ENCODE results near the gene CFAP300. TPM values are rescaled to one million over a fixed set of nuclear protein-coding genes. Genes with fewer than 3 reads are reported as not detected.

The CFAP300 gene
- polyA plus RNA-seq, 2 of the 4 experiments (the other 2 are of a cell fraction): 8.2 to 17.1 TPM

DNA sequence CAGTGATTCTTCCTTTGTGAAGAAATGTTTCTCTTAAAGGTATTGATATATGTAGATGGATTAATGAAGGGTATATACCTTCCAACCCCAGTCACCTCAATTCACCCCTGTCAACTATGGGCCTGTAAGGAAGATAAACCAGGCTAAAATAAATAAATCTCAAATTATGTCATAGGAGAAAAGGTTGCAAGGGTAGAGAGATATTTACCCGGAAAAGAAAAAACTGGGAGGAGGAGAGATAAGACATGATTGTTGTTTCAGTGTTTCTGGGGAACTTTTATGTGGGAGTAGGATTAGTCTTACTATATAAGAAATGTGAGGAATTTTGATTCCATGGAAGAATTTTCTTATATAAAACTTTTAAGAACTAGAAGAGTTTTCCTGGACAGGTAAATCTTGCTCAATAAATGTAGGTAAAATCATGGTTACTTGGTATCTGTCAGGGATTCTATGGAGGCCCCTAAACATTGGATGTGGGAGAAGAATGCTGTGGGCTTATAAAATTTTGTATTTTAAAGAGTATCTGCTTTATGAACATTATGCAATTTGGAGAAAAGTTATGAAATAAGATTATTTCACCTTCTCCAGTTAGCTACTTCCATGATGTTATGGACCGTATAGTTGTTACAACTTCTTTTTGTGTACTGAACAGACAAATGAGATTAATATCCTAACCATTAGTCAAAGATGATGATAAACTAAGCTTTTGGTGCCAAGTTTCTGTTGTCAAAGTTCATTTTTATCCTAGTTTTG, 69.4 kb downstream of the CFAP300 start (continued):
- no peak for TF ChIP-seq CEBPB (IDR thresholded peaks at IDR 0.05)
- TF ChIP-seq KDM5A (IDR thresholded peaks at IDR 0.05): no peak

- TF ChIP-seq, protein P1, sequence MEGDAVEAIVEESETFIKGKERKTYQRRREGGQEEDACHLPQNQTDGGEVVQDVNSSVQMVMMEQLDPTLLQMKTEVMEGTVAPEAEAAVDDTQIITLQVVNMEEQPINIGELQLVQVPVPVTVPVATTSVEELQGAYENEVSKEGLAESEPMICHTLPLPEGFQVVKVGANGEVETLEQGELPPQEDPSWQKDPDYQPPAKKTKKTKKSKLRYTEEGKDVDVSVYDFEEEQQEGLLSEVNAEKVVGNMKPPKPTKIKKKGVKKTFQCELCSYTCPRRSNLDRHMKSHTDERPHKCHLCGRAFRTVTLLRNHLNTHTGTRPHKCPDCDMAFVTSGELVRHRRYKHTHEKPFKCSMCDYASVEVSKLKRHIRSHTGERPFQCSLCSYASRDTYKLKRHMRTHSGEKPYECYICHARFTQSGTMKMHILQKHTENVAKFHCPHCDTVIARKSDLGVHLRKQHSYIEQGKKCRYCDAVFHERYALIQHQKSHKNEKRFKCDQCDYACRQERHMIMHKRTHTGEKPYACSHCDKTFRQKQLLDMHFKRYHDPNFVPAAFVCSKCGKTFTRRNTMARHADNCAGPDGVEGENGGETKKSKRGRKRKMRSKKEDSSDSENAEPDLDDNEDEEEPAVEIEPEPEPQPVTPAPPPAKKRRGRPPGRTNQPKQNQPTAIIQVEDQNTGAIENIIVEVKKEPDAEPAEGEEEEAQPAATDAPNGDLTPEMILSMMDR (IDR thresholded peaks at IDR 0.05): no peak
- TF ChIP-seq HDAC2 (IDR thresholded peaks at IDR 0.05): no peak
- no peak for TF ChIP-seq MAZ (IDR thresholded peaks at IDR 0.05; ENCODE audit: borderline replicate concordance, low read depth, low read length)
- no peak for TF ChIP-seq KDM5A (IDR thresholded peaks at IDR 0.05)
- TF ChIP-seq, protein P2, sequence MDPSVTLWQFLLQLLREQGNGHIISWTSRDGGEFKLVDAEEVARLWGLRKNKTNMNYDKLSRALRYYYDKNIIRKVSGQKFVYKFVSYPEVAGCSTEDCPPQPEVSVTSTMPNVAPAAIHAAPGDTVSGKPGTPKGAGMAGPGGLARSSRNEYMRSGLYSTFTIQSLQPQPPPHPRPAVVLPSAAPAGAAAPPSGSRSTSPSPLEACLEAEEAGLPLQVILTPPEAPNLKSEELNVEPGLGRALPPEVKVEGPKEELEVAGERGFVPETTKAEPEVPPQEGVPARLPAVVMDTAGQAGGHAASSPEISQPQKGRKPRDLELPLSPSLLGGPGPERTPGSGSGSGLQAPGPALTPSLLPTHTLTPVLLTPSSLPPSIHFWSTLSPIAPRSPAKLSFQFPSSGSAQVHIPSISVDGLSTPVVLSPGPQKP (IDR thresholded peaks at IDR 0.05; ENCODE audit: low read depth, low read length): no peak
- no peak for TF ChIP-seq RARB (CRISPR knock-in tag; IDR thresholded peaks at IDR 0.05)
- TF ChIP-seq BHLHE40 (IDR thresholded peaks at IDR 0.05; ENCODE audit: low read depth, low read length): no peak
- no peak for TF ChIP-seq NFE2L2 (conservative IDR thresholded peaks at IDR 0.05; ENCODE audit: low read length)
- TF ChIP-seq HOXB13 (CRISPR knock-in tag; IDR thresholded peaks at IDR 0.05; ENCODE audit: low read depth): no peak
- TF ChIP-seq ZSCAN20 (CRISPR knock-in tag; IDR thresholded peaks at IDR 0.05): no peak
- TF ChIP-seq TFCP2L1 (CRISPR knock-in tag; IDR thresholded peaks at IDR 0.05): no peak
- TF ChIP-seq TP53 (CRISPR knock-in tag; IDR thresholded peaks at IDR 0.05): no peak
- no peak for TF ChIP-seq FOSL2 (IDR thresholded peaks at IDR 0.05)
- no peak for TF ChIP-seq FOSL2 (CRISPR knock-in tag; IDR thresholded peaks at IDR 0.05)
- no peak for TF ChIP-seq EHF (CRISPR knock-in tag; IDR thresholded peaks at IDR 0.05)
- no peak for TF ChIP-seq FOSB (CRISPR knock-in tag; IDR thresholded peaks at IDR 0.05)
- no peak for TF ChIP-seq EP300 (IDR thresholded peaks at IDR 0.05)
- TF ChIP-seq HOXB5 (CRISPR knock-in tag; IDR thresholded peaks at IDR 0.05): no peak
- TF ChIP-seq, protein P3, sequence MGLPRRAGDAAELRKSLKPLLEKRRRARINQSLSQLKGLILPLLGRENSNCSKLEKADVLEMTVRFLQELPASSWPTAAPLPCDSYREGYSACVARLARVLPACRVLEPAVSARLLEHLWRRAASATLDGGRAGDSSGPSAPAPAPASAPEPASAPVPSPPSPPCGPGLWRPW (IDR thresholded peaks at IDR 0.05): no peak
- no peak for TF ChIP-seq HEYL (CRISPR knock-in tag; IDR thresholded peaks at IDR 0.05)
- WGBS (ENCODE audit: missing lambda C conversion rate): 11% methylated on average over 4 of the region's 4 CpGs
- ChIA-PET CTCF (no interaction called here), POLR2A (no interaction called here)
- DNase-seq (ENCODE audit: low read depth in 1 of 2, low spot score in 1 of 2) (no peak), ATAC-seq (no peak), FAIRE-seq (no peak)
- Histone ChIP-seq H3K4me3 (0 out of 3 replicates have a peak overlapping the region, but pooled peaks have one; percentile 8), H3K27ac (peak overlapping the region; percentile 69 to 99), H3K4me2 (peak overlapping the region; percentile 84), H3K9me3 (no peaks in the 10 kb centered on the region), H3K4me1 (peaks cover 84% of the 10 kb centered on the region)
These were observed 70.4 kb downstream of the CFAP300 start for GRCh38 chr11:102117472-102118113.

- WGBS (ENCODE audit: missing lambda C conversion rate): 1% methylated on average over 3 of the region's 3 CpGs
- Histone ChIP-seq H3K4me1 (peaks cover 77% of the 10 kb centered on the region), H3K4me3 (peak overlapping the region; percentile 11; the same call in 2 of the 3 replicates), H3K27ac (peak overlapping the region; percentile 85 to 99), H3K9me3 (no peaks in the 10 kb centered on the region), H3K4me2 (peak overlapping the region; percentile 84)
- TF ChIP-seq JUN (IDR thresholded peaks at IDR 0.05) (no peak), MAFK (IDR thresholded peaks at IDR 0.05; ENCODE audit: partially characterized antibody) (no peak), REST (IDR thresholded peaks at IDR 0.05) (no peak), TP53 (CRISPR knock-in tag; IDR thresholded peaks at IDR 0.05) (no peak), CHD2 (IDR thresholded peaks at IDR 0.05; ENCODE audit: low read length, partially characterized antibody) (no peak), NFE2L2 (conservative IDR thresholded peaks at IDR 0.05; ENCODE audit: low read length) (no peak), KDM1A (IDR thresholded peaks at IDR 0.05; ENCODE audit: low read depth) (no peak), ZFP36 (IDR thresholded peaks at IDR 0.05; ENCODE audit: borderline replicate concordance, partially characterized antibody) (no peak), NR3C1 (IDR thresholded peaks at IDR 0.05) (no peak), KDM5A (IDR thresholded peaks at IDR 0.05) (no peak)
- FAIRE-seq: no peak
- POLR2A ChIA-PET: no interaction called here
- CTCF ChIA-PET: no interaction called here
- DNase-seq (ENCODE audit: low read depth in 1 of 2, low spot score in 1 of 2): peak in 1 of 2 experiments; percentile 16
- no peak for ATAC-seq
These were observed 71.7 kb downstream of the CFAP300 start for GRCh38 chr11:102118937-102119336.

All from A549 (cell line).